CD14-positive monocyte (primary cell): ENCODE data around the gene TUBGCP3. TPM values are rescaled to one million over a fixed set of nuclear protein-coding genes. Genes with fewer than 3 reads are reported as not detected.

Experiments used
- DNase-seq, 3 donors: peaks; one replicate each; pipeline ENCODE4 v3.0.0-alpha.2; 2011 to 2022
- H2AFZ ChIP-seq: 2 replicates; pipeline ENCODE4 v1.6.0; 2012; ENCODE audit warnings: mild to moderate bottlenecking, low read depth, low read length, inconsistent platforms; ENCODE audit not compliant: insufficient read depth, poor library complexity, severe bottlenecking
- H3K27ac ChIP-seq, 2 donors: 1 replicate in 1 of 2; 2 replicates in 1 of 2; pipeline ENCODE4 v1.5.1; 2012 to 2013; ENCODE audit warnings: low read length in 2 of 2, control low read depth in 1 of 2, inconsistent platforms in 1 of 2, low read depth in 1 of 2, mild to moderate bottlenecking in 1 of 2
- H3K27me3 ChIP-seq, 2 donors: one replicate each; pipeline versions ENCODE4 v1.6.0 to v1.6.1; 2011 to 2013; ENCODE audit warnings: low read length in 2 of 2; ENCODE audit not compliant: control insufficient read depth in 2 of 2, insufficient read depth in 2 of 2
- H3K36me3 ChIP-seq, 2 donors: replicated peaks in 1 of 2; 1 replicate in 1 of 2; 2 replicates in 1 of 2; pipeline versions ENCODE4 v1.5.1 to v1.6.1; 2012 to 2013; ENCODE audit warnings: low read length in 2 of 2, control low read depth in 1 of 2, inconsistent platforms in 1 of 2, mild to moderate bottlenecking in 1 of 2; ENCODE audit not compliant: insufficient read depth in 2 of 2, control insufficient read depth in 1 of 2
- H3K4me1 ChIP-seq, 2 donors: 1 replicate in 1 of 2; 2 replicates in 1 of 2; pipeline versions ENCODE4 v1.5.1 to v1.6.1; 2012 to 2013; ENCODE audit warnings: low read length in 2 of 2, control low read depth in 1 of 2, inconsistent platforms in 1 of 2, mild to moderate bottlenecking in 1 of 2, moderate library complexity in 1 of 2; ENCODE audit not compliant: insufficient read depth in 2 of 2, control insufficient read depth in 1 of 2
- H3K4me2 ChIP-seq: replicated peaks from 2 replicates; pipeline ENCODE3; 2012; ENCODE audit warnings: low read length, moderate library complexity, mild to moderate bottlenecking; ENCODE audit not compliant: poor library complexity, severe bottlenecking; ENCODE audit errors: extremely low read depth
- H3K4me3 ChIP-seq, 3 experiments: fragments of 200-600 bp in 1 of 3; sonication (generic) in 1 of 3; replicated peaks in 1 of 3; 1 replicate in 2 of 3; 2 replicates in 1 of 3; pipeline ENCODE4 v1.5.1; 2011 to 2013; ENCODE audit warnings: low read length in 3 of 3, mild to moderate bottlenecking in 3 of 3, control low read depth in 2 of 3, low read depth in 2 of 3, inconsistent platforms in 1 of 3, moderate library complexity in 1 of 3
- H3K79me2 ChIP-seq: 2 replicates; pipeline ENCODE4 v1.6.0; 2012; ENCODE audit warnings: mild to moderate bottlenecking, control low read depth, inconsistent platforms, low read length, moderate library complexity; ENCODE audit not compliant: insufficient read depth
- H3K9ac ChIP-seq: 2 replicates; pipeline ENCODE4 v1.6.0; 2017; ENCODE audit warnings: low read length, mild to moderate bottlenecking; ENCODE audit not compliant: insufficient read depth, poor library complexity, severe bottlenecking
- H3K9me3 ChIP-seq, 2 donors: replicated peaks in 1 of 2; 1 replicate in 1 of 2; 2 replicates in 1 of 2; pipeline versions ENCODE4 v1.5.1 to v1.6.1; 2012 to 2013; ENCODE audit warnings: low read length in 2 of 2, control low read depth in 1 of 2; ENCODE audit not compliant: control insufficient read depth in 1 of 2, insufficient read depth in 1 of 2
- H4K20me1 ChIP-seq: 2 replicates; pipeline ENCODE4 v1.6.0; 2012; ENCODE audit warnings: mild to moderate bottlenecking, low read length, control low read depth, moderate library complexity; ENCODE audit not compliant: insufficient read depth
- H3K27ac Mint-ChIP-seq, 7 donors: one replicate each; pipeline ENCODE4 v1.8.0; 2020; ENCODE audit warnings: mild to moderate bottlenecking in 7 of 7, mixed read lengths in 7 of 7, moderate library complexity in 6 of 7, inconsistent platforms in 2 of 7
- H3K27me3 Mint-ChIP-seq, 3 donors: one replicate each; pipeline ENCODE4 v1.8.0; 2021 to 2022; ENCODE audit warnings: low read depth in 3 of 3, mild to moderate bottlenecking in 3 of 3, mixed read lengths in 3 of 3, moderate library complexity in 3 of 3, inconsistent platforms in 1 of 3
- H3K36me3 Mint-ChIP-seq, 2 donors: one replicate each; pipeline ENCODE4 v1.8.0; 2020; ENCODE audit warnings: mixed read lengths in 2 of 2, inconsistent platforms in 1 of 2, mild to moderate bottlenecking in 1 of 2
- H3K4me1 Mint-ChIP-seq: one replicate; pipeline ENCODE4 v1.8.0; 2020; ENCODE audit warnings: mild to moderate bottlenecking, mixed read lengths
- H3K4me3 Mint-ChIP-seq, 2 donors: one replicate each; pipeline ENCODE4 v1.8.0; 2020; ENCODE audit warnings: mild to moderate bottlenecking in 2 of 2, mixed read lengths in 2 of 2, moderate library complexity in 1 of 2
- H3K9me3 Mint-ChIP-seq, 7 donors: one replicate each; pipeline ENCODE4 v1.8.0; 2020 to 2022; ENCODE audit warnings: mixed read lengths in 7 of 7, mild to moderate bottlenecking in 6 of 7, moderate library complexity in 6 of 7, inconsistent platforms in 2 of 7
- WGBS: methylation state at CpG from one replicate; pipeline ENCODE4 v1.1.5; 2013; ENCODE audit warnings: missing lambda C conversion rate; ENCODE audit not compliant: insufficient coverage; 5-methylcytosine and 5-hydroxymethylcytosine counted together
- intact Hi-C, 2 donors: fragments of 100-400 bp; cut with micrococcal nuclease; formaldehyde crosslinking; loops; one replicate each; pipeline versions ENCODE4 v1.15.0 to v1.15.1; 2023
- polyA plus RNA-seq, 3 donors: library from polyadenylated mRNA; depleted of rRNA in 1 of 3; unstranded in 2 of 3; stranded (reverse) in 1 of 3; fragments of 300-500 nt in 2 of 3; fragments of >200 nt in 1 of 3; fragmentation: Illumina TruSeq in 2 of 3; gene quantifications; 1 replicate in 2 of 3; 2 replicates in 1 of 3; pipeline ENCODE4 v1.2.3, GENCODE V29; 2012 to 2021
- TF ChIP-seq, protein P1 (sequence below): fragments of 200-600 bp; IDR thresholded peaks from one replicate; pipeline ENCODE4 v1.8.0; 2022; ENCODE audit warnings: antibody characterized with exemption, mild to moderate bottlenecking

TUBGCP3 gene
- polyA plus RNA-seq, 3 donors = 25.4 to 47.1 (median 34.1) TPM

DNA sequence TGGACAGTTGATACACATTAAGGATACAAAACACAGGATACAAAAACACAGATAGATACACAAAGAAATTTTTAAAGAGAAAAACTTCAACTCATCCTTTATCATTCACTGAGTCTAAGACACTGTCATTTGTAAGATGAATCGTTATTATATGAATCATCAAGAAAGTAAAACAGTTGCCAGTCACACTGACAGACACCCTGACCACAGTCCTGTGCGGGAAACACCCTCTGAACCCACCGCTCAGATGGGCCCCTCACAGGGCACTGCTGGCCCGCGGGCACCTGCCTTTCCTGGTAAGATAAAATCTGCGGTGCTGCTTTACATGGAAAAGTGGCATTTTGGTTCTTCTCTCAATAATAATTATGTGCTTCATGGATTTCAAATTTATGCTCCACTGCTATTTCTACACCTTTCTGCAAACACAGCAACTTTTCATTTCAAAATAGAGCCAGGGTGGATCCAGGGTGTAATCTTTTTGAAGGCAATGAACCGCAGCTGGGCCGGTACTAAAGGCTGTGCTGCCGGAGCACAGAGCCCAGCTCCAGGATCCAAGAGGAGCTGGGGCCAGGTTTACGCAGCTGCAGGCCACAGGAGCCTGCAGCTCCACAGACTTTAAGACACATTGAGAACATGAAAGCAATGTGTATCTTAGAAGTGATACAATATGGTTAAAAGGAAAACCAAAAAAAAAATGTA lies 76.8 kb downstream of the TUBGCP3 start:
- intact Hi-C loops = loop anchor here in 1 of 2 donors (10.0 kb wide), 1 partner anchor 94 kb away; no protein-coding TSS in a partner anchor
- H3K27ac ChIP-seq = no peak overlapping the region
- no peaks in the 10 kb centered on the region for H3K27me3 ChIP-seq
- no peak overlapping the region for H3K4me3 ChIP-seq
- no peaks in the 10 kb centered on the region for H3K79me2 ChIP-seq
- H3K4me2 ChIP-seq = no peak overlapping the region
- Mint-ChIP-seq H3K36me3 (peaks cover 83 to 90% of the 10 kb centered on the region in 2 donors), H3K4me3 (no peak overlapping the region), H3K27ac (peak overlapping the region in 1 of 7 donors; percentile 26), H3K9me3 (no peaks in the 10 kb centered on the region), H3K27me3 (no peaks in the 10 kb centered on the region), H3K4me1 (no peaks in the 10 kb centered on the region)
- no peak for DNase-seq
- H4K20me1 ChIP-seq = no peaks in the 10 kb centered on the region
- H3K9me3 ChIP-seq = no peaks in the 10 kb centered on the region
- no peak overlapping the region for H3K9ac ChIP-seq
- WGBS = 92% methylated on average over 7 of the region's 10 CpGs
- H3K36me3 ChIP-seq = peaks cover 82 to 98% of the 10 kb centered on the region in 2 donors
- H3K4me1 ChIP-seq = no peaks in the 10 kb centered on the region
- no peak overlapping the region for H2AFZ ChIP-seq
- TF ChIP-seq, protein P1, sequence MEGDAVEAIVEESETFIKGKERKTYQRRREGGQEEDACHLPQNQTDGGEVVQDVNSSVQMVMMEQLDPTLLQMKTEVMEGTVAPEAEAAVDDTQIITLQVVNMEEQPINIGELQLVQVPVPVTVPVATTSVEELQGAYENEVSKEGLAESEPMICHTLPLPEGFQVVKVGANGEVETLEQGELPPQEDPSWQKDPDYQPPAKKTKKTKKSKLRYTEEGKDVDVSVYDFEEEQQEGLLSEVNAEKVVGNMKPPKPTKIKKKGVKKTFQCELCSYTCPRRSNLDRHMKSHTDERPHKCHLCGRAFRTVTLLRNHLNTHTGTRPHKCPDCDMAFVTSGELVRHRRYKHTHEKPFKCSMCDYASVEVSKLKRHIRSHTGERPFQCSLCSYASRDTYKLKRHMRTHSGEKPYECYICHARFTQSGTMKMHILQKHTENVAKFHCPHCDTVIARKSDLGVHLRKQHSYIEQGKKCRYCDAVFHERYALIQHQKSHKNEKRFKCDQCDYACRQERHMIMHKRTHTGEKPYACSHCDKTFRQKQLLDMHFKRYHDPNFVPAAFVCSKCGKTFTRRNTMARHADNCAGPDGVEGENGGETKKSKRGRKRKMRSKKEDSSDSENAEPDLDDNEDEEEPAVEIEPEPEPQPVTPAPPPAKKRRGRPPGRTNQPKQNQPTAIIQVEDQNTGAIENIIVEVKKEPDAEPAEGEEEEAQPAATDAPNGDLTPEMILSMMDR = no peak

DNA sequence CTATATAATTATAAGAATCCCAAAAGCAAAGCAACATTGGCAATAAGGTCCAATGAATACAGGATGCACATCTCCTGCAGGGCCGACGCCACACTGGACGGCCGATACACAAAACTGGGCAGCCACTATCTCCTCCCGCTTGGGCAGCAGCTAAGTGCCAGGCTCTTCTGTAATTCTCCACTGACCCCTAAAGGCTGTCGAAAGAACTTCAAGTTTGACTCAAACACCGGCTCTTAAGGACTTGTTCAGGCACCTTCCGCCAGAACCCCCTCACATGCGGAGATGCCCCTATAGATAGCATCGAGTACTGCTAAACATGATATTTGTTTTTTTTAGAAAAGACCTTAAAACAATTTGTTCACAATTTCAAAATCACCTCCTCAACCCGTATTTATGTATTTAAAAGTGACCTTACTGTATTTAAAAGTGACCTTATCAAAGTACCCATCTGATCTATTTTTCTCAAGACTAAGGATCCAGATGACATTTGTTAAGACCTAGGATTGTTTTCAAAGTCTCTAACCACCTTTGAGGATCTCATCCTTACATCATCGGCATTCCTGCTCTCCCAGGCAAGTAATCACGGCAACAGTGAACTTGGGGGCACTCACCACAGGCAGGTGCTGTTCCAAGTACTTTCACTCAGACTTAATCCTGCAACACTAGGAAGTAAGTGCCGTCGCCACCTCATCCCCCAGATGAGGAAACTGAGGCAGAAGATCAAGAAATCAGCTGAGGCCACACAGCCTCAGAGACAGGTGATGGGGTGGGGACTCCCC lies 77.8 kb downstream of the TUBGCP3 start:
- Histone ChIP-seq H3K79me2 (no peaks in the 10 kb centered on the region), H3K36me3 (peaks cover 82 to 99% of the 10 kb centered on the region in 2 donors), H3K27ac (no peak overlapping the region), H3K4me3 (no peak overlapping the region), H3K9me3 (no peaks in the 10 kb centered on the region), H3K27me3 (no peaks in the 10 kb centered on the region), H2AFZ (no peak overlapping the region), H3K4me1 (no peaks in the 10 kb centered on the region), H3K9ac (no peak overlapping the region), H4K20me1 (no peaks in the 10 kb centered on the region), H3K4me2 (no peak overlapping the region)
- Mint-ChIP-seq H3K9me3 (no peaks in the 10 kb centered on the region), H3K4me3 (no peak overlapping the region), H3K27me3 (no peaks in the 10 kb centered on the region), H3K4me1 (no peaks in the 10 kb centered on the region), H3K36me3 (peaks cover 85 to 91% of the 10 kb centered on the region in 2 donors), H3K27ac (no peak overlapping the region)
- 88% methylated on average over 8 of the region's 15 CpGs for WGBS
- DNase-seq = peak in 1 of 3 donors; percentile 2
- TF ChIP-seq, protein P1 = peak; percentile 39
- intact Hi-C loops = loop anchor here in 1 of 2 donors (10.0 kb wide), 1 partner anchor 95 kb away; no protein-coding TSS in a partner anchor
